Measurements from ENCODE around the gene TMTC3. TPM values are rescaled to one million over a fixed set of nuclear protein-coding genes. Genes with fewer than 3 reads are reported as not detected.
A peak's percentile ranks its signal among the peaks of the same experiment; 100 is the strongest.

The TMTC3 gene
- polyA plus RNA-seq, 2 of the 4 experiments (the other 2 are of a cell fraction) = 12.0 to 34.9 TPM

GRCh38 chr12:88242571-88242925 lies 100.4 kb downstream of the TMTC3 start:
- H3K4me3 ChIP-seq = no peak overlapping the region
- peaks cover 3% of the 10 kb centered on the region; the same call in 1 of the 3 replicates for H3K9me3 ChIP-seq
- H3K4me1 ChIP-seq = peaks cover 35% of the 10 kb centered on the region
- peak; percentile 36 to 43; a peak in 4 of 6 replicates for ATAC-seq
- ChIA-PET CTCF (interaction anchor here (0.6 to 2.0 kb wide), 2 partner anchors 56 to 152 kb away, joined by 3 to 4 read pairs; no protein-coding TSS in a partner anchor), POLR2A (no interaction called here)
- DNase-seq (ENCODE audit: low read depth in 1 of 2, low spot score in 1 of 2) = peak in 1 of 2 experiments; percentile 25
- no peak for FAIRE-seq
- WGBS (ENCODE audit: missing lambda C conversion rate) = 0% methylated on average over 1 of the region's 1 CpG
- H3K27ac ChIP-seq = peak overlapping the region; percentile 57 to 73
- TF ChIP-seq RARB (CRISPR knock-in tag; IDR thresholded peaks at IDR 0.05) (no peak), FOSL2 (IDR thresholded peaks at IDR 0.05) (no peak), FOSL2 (CRISPR knock-in tag; IDR thresholded peaks at IDR 0.05) (no peak), CHD2 (IDR thresholded peaks at IDR 0.05; ENCODE audit: low read length, partially characterized antibody) (no peak), NPAS2 (CRISPR knock-in tag; IDR thresholded peaks at IDR 0.05; ENCODE audit: borderline replicate concordance) (no peak), HMGXB4 (CRISPR knock-in tag; IDR thresholded peaks at IDR 0.05; ENCODE audit: borderline replicate concordance) (no peak), MAFK (IDR thresholded peaks at IDR 0.05; ENCODE audit: partially characterized antibody) (no peak), CTCF (IDR thresholded peaks at IDR 0.05) (no peak), GATA3 (IDR thresholded peaks at IDR 0.05; ENCODE audit: borderline replicate concordance) (no peak), E2F6 (IDR thresholded peaks at IDR 0.05; ENCODE audit: borderline replicate concordance, low read depth) (no peak), EP300 (IDR thresholded peaks at IDR 0.05) (no peak), NFE2L2 (conservative IDR thresholded peaks at IDR 0.05; ENCODE audit: low read length) (no peak), ATOH8 (CRISPR knock-in tag; IDR thresholded peaks at IDR 0.05; ENCODE audit: low read depth) (no peak), KDM5A (IDR thresholded peaks at IDR 0.05) (no peak), KDM1A (IDR thresholded peaks at IDR 0.05; ENCODE audit: low read depth) (no peak), USF2 (IDR thresholded peaks at IDR 0.05) (no peak), SMC3 (IDR thresholded peaks at IDR 0.05) (no peak), HOXA7 (CRISPR knock-in tag; IDR thresholded peaks at IDR 0.05) (no peak), RCOR1 (IDR thresholded peaks at IDR 0.05; ENCODE audit: low read depth, low read length) (no peak)
- peak overlapping the region; percentile 54 for H3K4me2 ChIP-seq

- ATAC-seq (no peak), DNase-seq (ENCODE audit: low read depth in 1 of 2, low spot score in 1 of 2) (no peak), FAIRE-seq (no peak)
- Histone ChIP-seq H3K4me1 (peaks cover 35% of the 10 kb centered on the region), H3K4me3 (no peak overlapping the region), H3K9me3 (peaks cover 3% of the 10 kb centered on the region; the same call in 1 of the 3 replicates), H3K4me2 (peak overlapping the region; percentile 54), H3K27ac (peak overlapping the region; percentile 57 to 73; a peak in 5 of 6 replicates)
- ChIA-PET CTCF (interaction anchor here (2.0 kb wide), 1 partner anchor 56 kb away, joined by 4 read pairs; no protein-coding TSS in a partner anchor), POLR2A (no interaction called here)
- TF ChIP-seq NFE2L2 (conservative IDR thresholded peaks at IDR 0.05; ENCODE audit: low read length) = no peak
- TF ChIP-seq ZC3H11A (IDR thresholded peaks at IDR 0.05) = no peak
- TF ChIP-seq EP300 (IDR thresholded peaks at IDR 0.05) = no peak
- TF ChIP-seq MYC (IDR thresholded peaks at IDR 0.05; ENCODE audit: borderline replicate concordance, low read length) = no peak
- no peak for TF ChIP-seq HEYL (CRISPR knock-in tag; IDR thresholded peaks at IDR 0.05)
- TF ChIP-seq RCOR1 (IDR thresholded peaks at IDR 0.05; ENCODE audit: low read depth, low read length) = no peak
- TF ChIP-seq POLR2AphosphoS2 (conservative IDR thresholded peaks at IDR 0.05; ENCODE audit: low read length) = no peak
- no peak for TF ChIP-seq HMGXB4 (CRISPR knock-in tag; IDR thresholded peaks at IDR 0.05; ENCODE audit: borderline replicate concordance)
- TF ChIP-seq SMC3 (IDR thresholded peaks at IDR 0.05) = no peak
- TF ChIP-seq HDAC2 (IDR thresholded peaks at IDR 0.05) = no peak
- no peak for TF ChIP-seq ZFP36 (IDR thresholded peaks at IDR 0.05; ENCODE audit: borderline replicate concordance, partially characterized antibody)
- TF ChIP-seq SREBF2 (IDR thresholded peaks at IDR 0.05) = no peak
- no peak for TF ChIP-seq TP53 (CRISPR knock-in tag; IDR thresholded peaks at IDR 0.05)
- no peak for TF ChIP-seq CHD4 (IDR thresholded peaks at IDR 0.05; ENCODE audit: borderline replicate concordance)
- TF ChIP-seq CHD2 (IDR thresholded peaks at IDR 0.05; ENCODE audit: low read length, partially characterized antibody) = no peak
- no peak for TF ChIP-seq FOXS1 (CRISPR knock-in tag; IDR thresholded peaks at IDR 0.05)
- no peak for TF ChIP-seq CBX8 (IDR thresholded peaks at IDR 0.05)
- TF ChIP-seq PBX3 (IDR thresholded peaks at IDR 0.05) = no peak
Observed at GRCh38 chr12:88242939-88243338, 100.8 kb downstream of the TMTC3 start.

All from A549 (cell line).